Stimulated activated naive B cell treated with anti-CD40 and anti-IgM and Interleukin-4, amounts not matched to agents 10 μg/mL and 1 μg/mL and 100 μg/mL, for 72 hours (primary cell): Measurements from ENCODE around the gene TCP11.

Source experiments
- ATAC-seq, 2 donors: fragments of 150-1000 bp; cut with Tn5 transposase; replicated peaks; 2 replicates each; pipeline ENCODE4 v1.10.0; 2021; ENCODE audit warnings: moderate library complexity in 1 of 2
- DNase-seq: peaks from one replicate; pipeline ENCODE4 v3.0.0; 2021
- H3K27ac Mint-ChIP-seq: one replicate; pipeline ENCODE4 v1.8.0; 2022; ENCODE audit warnings: mild to moderate bottlenecking, mixed read lengths
- H3K27me3 Mint-ChIP-seq, 2 donors: one replicate each; pipeline ENCODE4 v1.8.0; 2022; ENCODE audit warnings: mixed read lengths in 2 of 2
- H3K36me3 Mint-ChIP-seq, 2 donors: one replicate each; pipeline ENCODE4 v1.8.0; 2022; ENCODE audit warnings: mixed read lengths in 2 of 2, mild to moderate bottlenecking in 1 of 2
- H3K4me1 Mint-ChIP-seq, 2 donors: one replicate each; pipeline ENCODE4 v1.8.0; 2022; ENCODE audit warnings: mixed read lengths in 2 of 2, mild to moderate bottlenecking in 1 of 2
- H3K4me3 Mint-ChIP-seq, 2 donors: one replicate each; pipeline ENCODE4 v1.8.0; 2022; ENCODE audit warnings: mild to moderate bottlenecking in 2 of 2, mixed read lengths in 2 of 2, moderate library complexity in 1 of 2
- H3K9me3 Mint-ChIP-seq, 2 donors: one replicate each; pipeline ENCODE4 v1.8.0; 2022; ENCODE audit warnings: mixed read lengths in 2 of 2, mild to moderate bottlenecking in 1 of 2

The TCP11 gene

GRCh38 chr6:35088281-35089215, 52.6 kb downstream of the TCP11 start:
- no peak overlapping the region for H3K27ac Mint-ChIP-seq

GRCh38 chr6:35087361-35088280, 53.5 kb downstream of the TCP11 start:
- Mint-ChIP-seq H3K27me3 (no peaks in the 10 kb centered on the region), H3K36me3 (peaks cover 40 to 61% of the 10 kb centered on the region in 2 donors), H3K27ac (no peak overlapping the region), H3K9me3 (no peaks in the 10 kb centered on the region), H3K4me3 (no peak overlapping the region), H3K4me1 (no peaks in the 10 kb centered on the region)
- ATAC-seq: no peak
- DNase-seq: no peak

More at GRCh38 chr6:35088281-35089215, 52.6 kb downstream of the TCP11 start:
- peaks cover 39 to 57% of the 10 kb centered on the region in 2 donors for H3K36me3 Mint-ChIP-seq
- no peak for DNase-seq
- ATAC-seq: no peak
- no peaks in the 10 kb centered on the region for H3K9me3 Mint-ChIP-seq
- no peaks in the 10 kb centered on the region for H3K27me3 Mint-ChIP-seq
- no peak overlapping the region for H3K4me3 Mint-ChIP-seq
- no peaks in the 10 kb centered on the region for H3K4me1 Mint-ChIP-seq

GRCh38 chr6:35086636-35087360, 54.3 kb downstream of the TCP11 start:
- H3K27me3 Mint-ChIP-seq: no peaks in the 10 kb centered on the region
- H3K36me3 Mint-ChIP-seq: peaks cover 46 to 68% of the 10 kb centered on the region in 2 donors
- ATAC-seq: peak in 1 of 2 donors; percentile 4

GRCh38 chr6:35086282-35086632, 54.9 kb downstream of the TCP11 start:
- ATAC-seq: no peak
- peaks cover 46 to 70% of the 10 kb centered on the region in 2 donors for H3K36me3 Mint-ChIP-seq
- H3K4me1 Mint-ChIP-seq: peaks cover 8 to 9% of the 10 kb centered on the region in 2 donors
- H3K4me3 Mint-ChIP-seq: no peak overlapping the region
- no peak for DNase-seq
- no peak overlapping the region for H3K27ac Mint-ChIP-seq
- H3K27me3 Mint-ChIP-seq: no peaks in the 10 kb centered on the region
- H3K9me3 Mint-ChIP-seq: no peaks in the 10 kb centered on the region

More at GRCh38 chr6:35086636-35087360, 54.3 kb downstream of the TCP11 start:
- no peak for DNase-seq
- H3K4me3 Mint-ChIP-seq: no peak overlapping the region
- H3K9me3 Mint-ChIP-seq: no peaks in the 10 kb centered on the region
- H3K4me1 Mint-ChIP-seq: peaks cover 2 to 4% of the 10 kb centered on the region in 2 donors
- H3K27ac Mint-ChIP-seq: peak overlapping the region; percentile 15

- H3K36me3 Mint-ChIP-seq: peaks cover 49 to 73% of the 10 kb centered on the region in 2 donors
- no peak for ATAC-seq
Observed at GRCh38 chr6:35085359-35086281, 55.5 kb downstream of the TCP11 start.

GRCh38 chr6:35084511-35085203, 56.5 kb downstream of the TCP11 start:
- DNase-seq (no peak), ATAC-seq (no peak)
- H3K4me3 Mint-ChIP-seq: no peak overlapping the region
- H3K9me3 Mint-ChIP-seq: no peaks in the 10 kb centered on the region
- H3K36me3 Mint-ChIP-seq: peaks cover 57 to 72% of the 10 kb centered on the region in 2 donors
- no peaks in the 10 kb centered on the region for H3K27me3 Mint-ChIP-seq
- H3K27ac Mint-ChIP-seq: no peak overlapping the region
- peaks cover 8 to 15% of the 10 kb centered on the region in 2 donors for H3K4me1 Mint-ChIP-seq

More at GRCh38 chr6:35085359-35086281, 55.5 kb downstream of the TCP11 start:
- Mint-ChIP-seq H3K27me3 (no peaks in the 10 kb centered on the region), H3K9me3 (no peaks in the 10 kb centered on the region), H3K27ac (no peak overlapping the region), H3K4me3 (no peak overlapping the region), H3K4me1 (peaks cover 8 to 15% of the 10 kb centered on the region in 2 donors)
- DNase-seq: no peak

- Mint-ChIP-seq H3K27me3 (no peaks in the 10 kb centered on the region), H3K9me3 (no peaks in the 10 kb centered on the region), H3K4me3 (no peak overlapping the region), H3K4me1 (peaks cover 8 to 15% of the 10 kb centered on the region in 2 donors), H3K27ac (no peak overlapping the region), H3K36me3 (peaks cover 61 to 76% of the 10 kb centered on the region in 2 donors)
- DNase-seq: no peak
- no peak for ATAC-seq
Observed at GRCh38 chr6:35084041-35084491, 57.1 kb downstream of the TCP11 start.

GRCh38 chr6:35083507-35083906, 57.6 kb downstream of the TCP11 start:
- Mint-ChIP-seq H3K4me1 (peaks cover 8 to 15% of the 10 kb centered on the region in 2 donors), H3K27me3 (no peaks in the 10 kb centered on the region), H3K36me3 (peaks cover 57 to 74% of the 10 kb centered on the region in 2 donors), H3K4me3 (no peak overlapping the region), H3K27ac (no peak overlapping the region), H3K9me3 (no peaks in the 10 kb centered on the region)
- DNase-seq (no peak), ATAC-seq (no peak)

GRCh38 chr6:35082733-35083403, 58.3 kb downstream of the TCP11 start:
- ATAC-seq (no peak), DNase-seq (no peak)
- no peaks in the 10 kb centered on the region for H3K9me3 Mint-ChIP-seq
- no peak overlapping the region for H3K4me3 Mint-ChIP-seq
- H3K36me3 Mint-ChIP-seq: peaks cover 51 to 68% of the 10 kb centered on the region in 2 donors
- H3K27ac Mint-ChIP-seq: peak overlapping the region; percentile 25
- H3K4me1 Mint-ChIP-seq: peaks cover 8 to 15% of the 10 kb centered on the region in 2 donors
- no peaks in the 10 kb centered on the region for H3K27me3 Mint-ChIP-seq

- peak overlapping the region; percentile 68 for H3K27ac Mint-ChIP-seq
- no peak for DNase-seq
Observed at GRCh38 chr6:35082046-35082732, 59.0 kb downstream of the TCP11 start.

GRCh38 chr6:35081426-35081851, 59.7 kb downstream of the TCP11 start:
- DNase-seq (no peak), ATAC-seq (no peak)
- Mint-ChIP-seq H3K27ac (peak overlapping the region; percentile 68), H3K36me3 (peaks cover 38 to 64% of the 10 kb centered on the region in 2 donors), H3K4me3 (no peak overlapping the region), H3K9me3 (no peaks in the 10 kb centered on the region), H3K4me1 (peaks cover 8 to 15% of the 10 kb centered on the region in 2 donors), H3K27me3 (no peaks in the 10 kb centered on the region)

More at GRCh38 chr6:35082046-35082732, 59.0 kb downstream of the TCP11 start:
- no peaks in the 10 kb centered on the region for H3K9me3 Mint-ChIP-seq
- H3K27me3 Mint-ChIP-seq: no peaks in the 10 kb centered on the region
- ATAC-seq: no peak
- peaks cover 8 to 15% of the 10 kb centered on the region in 2 donors for H3K4me1 Mint-ChIP-seq
- no peak overlapping the region for H3K4me3 Mint-ChIP-seq
- H3K36me3 Mint-ChIP-seq: peaks cover 44 to 63% of the 10 kb centered on the region in 2 donors
